Mesothelial cell of epicardium (in vitro differentiated cells): ENCODE measurements around the gene MLN. TPM values are rescaled to one million over a fixed set of nuclear protein-coding genes. Genes with fewer than 3 reads are reported as not detected.

ENCODE experiments used
- DNase-seq, 2 experiments: peaks; one replicate each; pipeline ENCODE4 v3.0.0; 2021; ENCODE audit warnings: low spot score in 2 of 2; ENCODE audit not compliant: unreplicated experiment in 2 of 2
- H3K27ac Mint-ChIP-seq: 2 replicates; pipeline ENCODE4 v1.8.0; 2021; ENCODE audit warnings: mixed read lengths
- H3K27me3 Mint-ChIP-seq: 2 replicates; pipeline ENCODE4 v1.8.0; 2021; ENCODE audit warnings: low read depth, mixed read lengths
- H3K36me3 Mint-ChIP-seq: 2 replicates; pipeline ENCODE4 v1.8.0; 2021; ENCODE audit warnings: mixed read lengths
- H3K4me1 Mint-ChIP-seq: 2 replicates; pipeline ENCODE4 v1.8.0; 2021; ENCODE audit warnings: mixed read lengths
- H3K4me3 Mint-ChIP-seq: 2 replicates; pipeline ENCODE4 v1.8.0; 2021; ENCODE audit warnings: mild to moderate bottlenecking, moderate library complexity, mixed read lengths
- H3K9me3 Mint-ChIP-seq: 2 replicates; pipeline ENCODE4 v1.8.0; 2021; ENCODE audit warnings: mixed read lengths
- total RNA-seq: library from RNA; stranded (reverse); gene quantifications from 3 replicates; pipeline ENCODE4 v1.2.1, GENCODE V29; 2021
- TF ChIP-seq, protein P1 (sequence below): fragments of 200-600 bp; sonication (generic); IDR thresholded peaks from one replicate; pipeline ENCODE4 v1.5.0; 2021; ENCODE audit warnings: antibody characterized with exemption; ENCODE audit not compliant: unreplicated experiment

MLN gene
- total RNA-seq, 1 donor from 2014 or later = not detected

DNA sequence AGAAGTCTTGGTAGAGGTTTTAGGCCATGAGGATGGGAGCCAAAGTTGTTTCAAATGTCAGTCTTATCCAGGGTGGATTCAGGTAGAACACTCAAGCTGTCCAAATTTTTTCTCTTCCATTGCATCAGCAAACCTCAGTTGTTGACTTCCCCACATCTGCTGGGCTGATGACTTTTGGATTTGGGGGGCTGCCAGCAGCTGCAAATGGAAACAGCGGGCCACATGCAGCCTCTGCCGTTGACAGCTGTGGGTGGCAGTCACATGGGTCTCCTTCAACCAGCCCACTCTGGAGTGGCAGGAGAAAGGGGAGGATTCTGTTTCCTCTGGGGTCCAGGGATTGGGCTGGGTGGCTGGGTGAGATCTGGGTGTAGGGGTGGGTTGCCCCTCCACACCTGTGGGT lies 5.8 kb upstream of the MLN start:
- no peak overlapping the region for H3K4me3 Mint-ChIP-seq
- peaks cover 4% of the 10 kb centered on the region for H3K4me1 Mint-ChIP-seq
- H3K9me3 Mint-ChIP-seq = no peaks in the 10 kb centered on the region
- TF ChIP-seq, protein P1, sequence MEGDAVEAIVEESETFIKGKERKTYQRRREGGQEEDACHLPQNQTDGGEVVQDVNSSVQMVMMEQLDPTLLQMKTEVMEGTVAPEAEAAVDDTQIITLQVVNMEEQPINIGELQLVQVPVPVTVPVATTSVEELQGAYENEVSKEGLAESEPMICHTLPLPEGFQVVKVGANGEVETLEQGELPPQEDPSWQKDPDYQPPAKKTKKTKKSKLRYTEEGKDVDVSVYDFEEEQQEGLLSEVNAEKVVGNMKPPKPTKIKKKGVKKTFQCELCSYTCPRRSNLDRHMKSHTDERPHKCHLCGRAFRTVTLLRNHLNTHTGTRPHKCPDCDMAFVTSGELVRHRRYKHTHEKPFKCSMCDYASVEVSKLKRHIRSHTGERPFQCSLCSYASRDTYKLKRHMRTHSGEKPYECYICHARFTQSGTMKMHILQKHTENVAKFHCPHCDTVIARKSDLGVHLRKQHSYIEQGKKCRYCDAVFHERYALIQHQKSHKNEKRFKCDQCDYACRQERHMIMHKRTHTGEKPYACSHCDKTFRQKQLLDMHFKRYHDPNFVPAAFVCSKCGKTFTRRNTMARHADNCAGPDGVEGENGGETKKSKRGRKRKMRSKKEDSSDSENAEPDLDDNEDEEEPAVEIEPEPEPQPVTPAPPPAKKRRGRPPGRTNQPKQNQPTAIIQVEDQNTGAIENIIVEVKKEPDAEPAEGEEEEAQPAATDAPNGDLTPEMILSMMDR = no peak
- no peaks in the 10 kb centered on the region for H3K36me3 Mint-ChIP-seq
- H3K27ac Mint-ChIP-seq = no peak overlapping the region
- no peak for DNase-seq
- H3K27me3 Mint-ChIP-seq = peaks cover 75% of the 10 kb centered on the region

- TF ChIP-seq, protein P1 = no peak
- Mint-ChIP-seq H3K27me3 (peaks cover 80% of the 10 kb centered on the region), H3K27ac (no peak overlapping the region), H3K9me3 (no peaks in the 10 kb centered on the region), H3K4me1 (peaks cover 4% of the 10 kb centered on the region), H3K36me3 (no peaks in the 10 kb centered on the region), H3K4me3 (no peak overlapping the region)
- no peak for DNase-seq
Observed at GRCh38 chr6:33808641-33809180, 4.9 kb upstream of the MLN start.

GRCh38 chr6:33807606-33808005 lies 3.8 kb upstream of the MLN start:
- Mint-ChIP-seq H3K36me3 (no peaks in the 10 kb centered on the region), H3K27me3 (peaks cover 76% of the 10 kb centered on the region), H3K4me3 (no peak overlapping the region), H3K27ac (no peak overlapping the region), H3K4me1 (peaks cover 1% of the 10 kb centered on the region), H3K9me3 (no peaks in the 10 kb centered on the region)
- TF ChIP-seq, protein P1 = no peak
- DNase-seq = no peak

DNA sequence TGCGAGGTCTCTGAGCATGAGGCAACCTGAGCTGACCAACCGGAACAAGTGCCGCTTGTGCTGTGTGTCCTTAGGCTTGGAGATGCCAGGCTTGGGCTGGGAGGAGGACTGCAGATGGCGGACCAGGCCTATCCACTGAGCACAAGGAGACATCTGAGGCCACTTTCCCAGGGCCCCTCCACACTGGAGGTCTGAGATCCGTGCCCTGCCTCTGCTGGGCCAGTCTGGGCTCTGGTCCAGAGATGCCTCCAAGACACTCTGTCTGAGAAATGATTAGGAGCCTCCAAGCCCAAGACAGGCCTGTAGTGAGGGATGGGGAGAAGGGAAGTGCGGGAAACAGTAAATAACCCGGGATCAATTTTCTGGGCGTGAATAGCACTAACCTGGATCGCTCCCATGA lies 3.0 kb upstream of the MLN start:
- no peak for DNase-seq
- Mint-ChIP-seq H3K4me3 (no peak overlapping the region), H3K36me3 (no peaks in the 10 kb centered on the region), H3K27me3 (peaks cover 73% of the 10 kb centered on the region), H3K27ac (no peak overlapping the region), H3K9me3 (no peaks in the 10 kb centered on the region), H3K4me1 (no peaks in the 10 kb centered on the region)
- TF ChIP-seq, protein P1 = no peak

DNA sequence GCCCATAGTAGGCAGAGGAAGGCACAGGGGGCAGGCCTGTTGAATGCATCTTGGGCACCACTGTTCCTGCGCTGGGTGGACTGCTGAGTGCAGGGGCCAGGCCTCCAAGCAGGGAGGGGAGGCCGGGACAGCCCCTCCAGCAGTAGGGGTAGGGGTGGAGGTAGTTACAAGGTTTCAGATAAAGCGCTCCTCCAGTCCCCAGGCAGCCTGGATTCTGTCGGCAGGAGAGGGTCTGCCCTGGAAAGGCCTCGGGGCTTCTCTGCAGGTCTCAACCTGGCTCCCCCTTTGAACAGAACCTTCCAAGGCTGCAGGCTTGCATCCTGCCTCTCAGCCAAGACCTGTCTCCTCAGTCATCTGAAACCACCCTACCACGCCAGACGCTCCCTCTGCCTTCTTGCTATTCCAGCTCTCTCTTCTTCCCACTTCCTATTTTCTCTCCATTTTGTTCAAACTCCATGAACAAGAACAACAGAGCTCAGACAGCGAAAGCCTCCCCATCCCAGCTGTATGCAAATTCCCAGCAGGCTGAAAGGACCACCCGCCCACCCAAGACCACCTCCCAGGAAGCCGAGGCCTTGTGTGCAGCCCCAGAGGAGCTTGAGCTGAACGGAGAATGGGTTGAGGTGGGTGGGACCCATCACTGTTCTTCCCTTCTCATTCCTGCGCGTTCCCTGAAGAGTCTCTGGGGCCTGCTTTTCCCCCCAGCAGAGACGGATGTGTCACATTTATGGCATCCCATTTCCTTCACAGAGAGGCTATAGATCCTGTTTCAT lies 1.4 kb downstream of the MLN start:
- H3K4me3 Mint-ChIP-seq = no peak overlapping the region
- TF ChIP-seq, protein P1 = no peak
- no peaks in the 10 kb centered on the region for H3K4me1 Mint-ChIP-seq
- no peak for DNase-seq
- H3K36me3 Mint-ChIP-seq = no peaks in the 10 kb centered on the region
- H3K9me3 Mint-ChIP-seq = no peaks in the 10 kb centered on the region
- H3K27ac Mint-ChIP-seq = no peak overlapping the region
- H3K27me3 Mint-ChIP-seq = peaks cover 54% of the 10 kb centered on the region
